GM21367 (cell line): ENCODE results near the gene CDH22.

Experiments used
- ATAC-seq: cut with Tn5 transposase; IDR thresholded peaks from one replicate; pipeline ENCODE4 v1.9.1; 2021; ENCODE audit not compliant: unreplicated experiment

The CDH22 gene

DNA sequence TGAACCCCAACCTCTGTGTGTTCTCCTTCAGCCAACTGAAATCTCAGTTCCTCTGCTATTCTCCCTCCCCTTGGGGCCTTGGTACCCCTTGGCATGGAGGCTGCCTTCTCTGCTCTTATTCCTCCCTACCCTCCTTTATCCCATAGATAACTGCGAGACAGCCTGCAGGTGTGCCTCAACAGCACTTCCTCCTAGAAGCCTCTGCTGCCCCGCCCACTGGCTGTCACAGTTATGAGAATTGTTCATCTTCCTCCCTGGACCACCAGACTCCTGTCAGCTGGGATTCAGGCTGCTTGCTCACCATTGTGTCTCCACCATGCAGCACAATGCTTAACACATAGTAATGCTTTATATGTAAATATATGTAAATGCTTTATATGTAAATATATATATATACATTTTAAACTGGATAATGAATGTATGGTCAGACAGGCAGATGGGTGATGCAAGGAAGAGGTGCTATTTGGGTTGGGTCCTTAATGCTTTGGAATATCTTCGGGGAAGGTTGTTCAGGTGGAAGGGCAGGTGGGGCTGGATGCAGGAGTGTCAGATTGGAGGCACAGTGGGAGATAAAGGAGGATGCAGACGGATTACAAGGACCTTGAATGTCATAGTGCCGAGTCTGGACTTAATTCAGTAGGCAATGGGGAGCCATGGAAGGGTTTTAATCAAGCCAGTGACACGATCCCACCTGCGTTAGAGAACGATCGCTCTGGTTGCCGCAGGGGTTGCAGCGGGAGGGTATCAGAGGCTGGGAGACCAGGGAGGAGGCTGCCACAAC is 4.9 kb downstream of the CDH22 start:
- ATAC-seq, result no peak

DNA sequence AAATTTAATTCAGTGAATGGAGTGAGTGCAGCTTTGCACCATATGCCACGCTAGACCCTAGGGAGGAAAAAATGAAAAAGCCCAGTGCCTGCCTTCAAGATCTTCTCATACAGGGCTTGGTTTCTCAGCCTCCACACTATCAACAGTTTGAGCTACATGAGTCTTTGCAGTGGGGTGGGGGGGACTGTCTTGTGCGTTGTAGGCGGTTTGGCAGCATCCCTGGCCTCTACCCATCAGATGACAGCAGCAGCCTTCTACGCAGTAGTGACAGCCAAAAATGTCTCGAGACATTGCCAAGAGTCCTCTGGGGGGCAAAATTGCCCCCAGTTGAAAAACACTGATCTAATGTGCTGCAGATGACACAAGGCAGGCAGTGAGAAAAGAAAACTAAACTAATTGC is 6.2 kb downstream of the CDH22 start:
- no peak for ATAC-seq

DNA sequence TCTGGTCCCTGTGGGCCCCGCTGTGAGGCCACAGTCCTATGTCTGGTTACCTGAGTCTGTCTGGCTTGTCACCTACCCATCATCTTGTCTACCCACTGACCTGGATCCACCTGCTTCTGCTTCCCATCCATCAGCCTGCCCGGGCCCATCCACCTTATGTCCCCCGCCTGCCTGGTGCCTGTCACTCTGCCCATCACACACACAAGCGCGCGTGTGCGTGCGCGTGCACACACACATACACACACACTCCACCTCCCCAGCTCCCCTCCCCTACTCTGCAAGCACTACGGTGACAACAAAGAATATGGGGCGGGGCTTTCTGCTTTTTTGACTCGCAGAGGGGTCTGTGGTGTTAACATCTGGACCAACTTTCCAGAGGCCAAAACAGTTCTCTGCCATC is 8.0 kb downstream of the CDH22 start:
- ATAC-seq, result no peak

DNA sequence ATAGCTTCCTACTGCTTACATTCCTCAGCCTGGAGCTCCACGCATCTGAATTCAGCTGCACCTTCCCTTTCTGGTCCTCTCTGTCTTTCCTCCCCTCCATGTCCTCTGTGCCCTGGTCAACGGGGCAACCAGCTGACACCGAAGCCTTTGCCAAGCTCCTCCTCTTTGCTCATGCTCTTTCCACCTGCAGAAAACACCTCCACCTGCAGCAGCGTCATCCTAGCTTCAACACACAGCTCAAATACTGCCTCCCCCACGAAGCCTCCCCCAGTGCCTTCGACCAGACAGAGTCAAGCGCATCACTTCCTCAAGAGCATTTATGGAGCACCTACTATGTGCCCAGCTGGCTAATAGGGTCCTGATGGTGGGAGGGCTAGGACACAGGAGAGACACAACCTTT is 9.2 kb downstream of the CDH22 start:
- no peak for ATAC-seq

DNA sequence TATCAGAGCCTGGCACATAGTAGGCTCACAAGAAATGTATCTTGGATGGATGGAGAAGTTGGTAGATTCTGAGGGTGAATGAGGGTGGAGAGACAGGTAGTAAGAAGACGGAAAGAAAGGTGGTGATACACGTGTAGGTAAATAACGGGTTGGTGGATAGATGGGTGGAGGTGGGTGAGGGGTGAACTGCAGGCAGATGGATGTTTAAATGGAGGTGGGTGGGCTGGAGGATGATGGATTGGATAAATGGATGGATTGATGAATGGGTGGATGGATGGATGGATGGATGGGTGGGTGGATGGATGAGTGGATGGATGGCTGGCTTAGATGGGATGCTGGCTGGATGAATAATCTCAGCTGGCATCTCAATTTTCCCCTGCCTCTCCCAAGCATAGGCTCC is 9.9 kb downstream of the CDH22 start:
- no peak for ATAC-seq

DNA sequence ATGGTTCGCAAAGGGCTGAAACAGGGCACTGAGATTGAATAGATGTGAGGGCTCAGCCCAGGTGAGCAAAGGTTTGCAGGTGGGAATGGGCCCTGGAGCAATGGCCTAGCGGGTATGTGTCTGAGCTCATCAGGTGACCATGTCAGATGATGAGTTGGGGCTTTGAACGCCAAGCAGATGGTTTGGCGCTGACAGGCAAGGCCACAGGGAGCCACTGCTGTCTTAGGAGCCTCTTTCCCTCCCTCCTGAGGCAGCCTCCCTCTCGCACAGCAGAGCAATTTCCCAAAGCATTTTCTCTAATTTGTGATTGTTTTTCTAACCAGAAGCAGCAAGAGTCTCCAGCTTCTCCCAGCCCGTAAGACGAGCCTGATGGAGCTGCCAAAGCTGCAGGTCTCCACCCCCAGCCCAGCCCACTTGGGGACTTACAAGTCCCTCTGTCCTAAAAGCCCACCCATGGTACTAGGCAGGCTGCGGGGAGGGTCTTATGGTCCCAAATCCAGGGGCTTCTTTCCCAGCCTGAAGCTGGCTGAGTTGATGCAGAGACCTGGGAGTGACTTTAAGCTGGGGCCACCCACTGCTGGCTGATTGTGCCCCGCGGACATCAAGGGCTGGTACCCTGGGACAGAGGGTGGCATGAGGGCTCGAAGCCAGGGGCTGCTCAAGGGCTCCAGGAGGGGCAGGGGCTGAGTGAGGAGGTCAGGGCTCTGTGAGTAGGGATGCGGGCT is 11.6 kb downstream of the CDH22 start:
- no peak for ATAC-seq

DNA sequence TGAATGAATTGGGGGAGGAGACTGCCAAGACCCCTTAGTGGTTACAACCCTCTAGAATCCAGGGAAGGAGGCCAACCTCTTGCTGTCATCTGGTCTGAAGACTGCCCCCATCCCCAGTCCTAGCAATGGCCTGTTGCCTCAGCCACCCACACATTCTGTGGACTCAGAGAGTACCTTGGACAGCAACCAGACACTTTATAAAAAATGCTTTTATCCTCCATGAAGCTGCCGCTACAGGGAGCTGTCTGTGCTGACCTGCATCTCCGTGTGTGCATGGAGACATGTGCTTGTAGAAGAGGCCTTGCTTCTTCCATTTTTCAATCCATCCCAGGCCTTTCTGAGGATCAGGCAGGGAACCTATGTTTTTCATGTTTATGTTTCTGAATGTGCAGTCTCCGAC is 15.2 kb downstream of the CDH22 start:
- ATAC-seq, result no peak

DNA sequence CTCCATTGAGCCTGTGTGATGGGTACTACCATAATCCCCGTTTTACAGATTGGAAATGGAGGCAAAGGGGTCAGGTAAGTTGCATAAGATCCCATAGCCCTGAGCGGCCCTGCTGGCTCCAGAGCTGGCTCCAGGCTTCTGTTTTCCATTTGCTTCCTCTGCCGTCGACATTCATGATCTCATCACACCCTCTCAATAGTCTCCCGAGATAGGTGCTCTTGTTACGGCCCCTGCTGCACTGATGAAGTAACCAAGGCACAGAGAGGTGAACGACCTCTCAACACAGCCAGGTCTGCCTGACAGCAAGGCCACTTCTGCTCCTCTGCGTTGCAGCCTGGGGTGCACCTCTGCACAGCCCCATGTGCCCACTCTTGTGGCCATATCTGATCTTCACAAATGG is 16.9 kb downstream of the CDH22 start:
- ATAC-seq, result no peak

DNA sequence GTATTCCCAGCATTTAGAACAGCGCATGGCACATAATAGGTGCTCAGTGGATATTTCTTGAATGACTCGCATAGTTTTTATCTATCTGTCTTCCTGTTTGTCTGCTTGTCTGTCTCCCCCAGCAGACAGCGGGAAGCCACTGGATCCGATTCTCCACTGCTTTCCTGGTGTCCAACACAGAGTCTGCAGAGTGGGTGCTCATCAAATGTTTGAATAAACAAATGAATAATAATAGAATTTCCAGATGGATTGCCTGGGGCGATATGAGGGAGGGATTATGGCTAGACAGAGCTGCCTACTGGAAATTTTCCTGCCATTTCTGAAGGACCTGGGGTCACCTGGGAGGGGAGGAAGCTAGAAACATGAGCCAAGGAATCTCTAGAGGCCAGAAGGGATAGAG is 18.9 kb downstream of the CDH22 start:
- ATAC-seq, result no peak

DNA sequence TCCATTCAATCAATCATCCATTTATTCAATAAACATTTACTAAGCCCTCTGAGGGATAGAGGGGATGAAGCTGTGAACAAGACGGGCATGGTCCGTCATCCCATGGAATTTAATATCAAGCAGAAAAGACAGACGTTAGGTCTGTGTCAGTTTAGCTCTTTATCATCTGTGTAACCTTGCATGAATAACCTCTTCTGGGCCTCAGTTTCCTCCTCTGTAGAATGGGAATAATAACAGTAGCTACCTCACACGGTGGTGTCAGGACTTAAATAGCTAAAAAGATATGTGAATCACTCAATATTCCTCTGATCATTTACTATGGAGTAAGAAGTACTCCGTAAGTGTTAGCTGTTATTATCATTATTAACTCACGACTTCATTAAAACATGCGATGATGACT is 21.3 kb downstream of the CDH22 start:
- ATAC-seq, result no peak

DNA sequence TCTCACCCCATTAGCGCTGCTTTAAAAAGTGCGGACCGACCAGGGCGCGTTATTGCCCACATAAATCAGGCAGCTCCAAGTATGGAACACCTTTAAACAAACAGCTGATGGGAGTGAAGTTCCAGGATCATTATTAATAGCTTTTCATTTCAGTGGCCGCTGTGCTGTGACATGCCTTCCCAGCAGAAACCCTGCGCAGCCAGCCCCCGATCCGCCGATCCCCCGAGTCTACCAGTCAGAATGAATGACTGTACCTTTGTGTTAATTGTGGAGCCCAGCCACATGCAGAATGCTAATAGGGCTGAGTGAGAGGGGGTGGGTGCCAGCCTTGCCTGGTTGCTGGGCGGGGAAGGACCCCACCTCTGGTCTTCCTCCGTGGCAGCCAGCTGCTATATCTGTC is 21.9 kb downstream of the CDH22 start:
- ATAC-seq, result no peak

DNA sequence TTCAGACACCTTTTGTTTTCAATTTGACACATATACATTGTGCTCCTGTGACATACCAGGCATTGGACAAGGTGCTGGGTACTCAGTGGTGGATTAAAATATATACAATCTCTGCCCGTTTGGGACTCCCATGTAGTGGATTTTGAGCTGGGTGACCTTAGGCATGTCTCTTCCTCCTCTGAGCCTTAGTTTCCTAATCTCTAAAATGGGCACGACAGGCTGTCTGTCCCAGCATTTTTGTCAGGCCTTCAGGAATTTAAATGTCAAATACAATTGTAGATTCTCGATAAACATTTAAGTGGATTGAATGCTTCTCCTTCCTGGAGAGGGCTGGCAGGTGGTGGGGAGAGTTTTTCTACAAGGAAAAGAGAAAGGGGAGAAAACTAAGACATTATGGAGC is 22.6 kb downstream of the CDH22 start:
- no peak for ATAC-seq

DNA sequence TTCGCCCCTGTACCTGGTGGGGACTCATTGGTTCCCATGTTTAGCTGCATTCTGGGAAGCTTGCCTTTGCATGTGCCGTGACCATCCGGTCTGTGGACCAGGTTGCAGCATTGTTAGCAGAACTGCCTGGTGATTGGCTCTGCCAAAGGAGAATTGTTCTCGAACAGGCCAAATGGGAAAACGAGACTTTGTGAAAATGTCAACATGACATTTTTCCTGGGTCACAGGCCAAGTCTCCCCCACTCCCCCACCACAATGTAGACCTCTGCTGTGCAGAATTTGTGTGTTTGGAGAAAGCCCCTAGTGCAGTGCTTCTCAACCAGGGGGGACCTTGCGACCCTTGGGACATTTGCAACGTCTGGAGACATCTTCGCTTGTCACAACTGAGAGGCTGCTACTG is 23.2 kb downstream of the CDH22 start:
- no peak for ATAC-seq

DNA sequence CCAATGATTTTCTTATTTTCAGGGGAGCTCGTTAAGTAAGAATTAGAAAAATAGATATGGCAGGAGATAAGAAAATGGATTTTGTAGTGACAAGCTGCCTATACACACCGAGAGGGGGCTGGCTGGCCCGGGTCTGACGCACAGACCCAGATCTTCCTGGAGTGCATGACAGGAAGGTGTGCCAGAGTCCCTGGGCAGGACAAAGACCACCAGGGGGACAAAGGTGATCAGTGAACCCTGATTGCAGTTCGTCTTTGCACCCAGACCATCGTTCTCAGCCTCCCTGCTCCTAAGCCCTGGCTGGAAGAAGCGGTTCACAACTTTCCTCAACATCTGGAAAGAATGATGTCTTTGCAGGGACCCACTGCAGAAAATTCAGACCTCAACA is 24.3 kb downstream of the CDH22 start:
- ATAC-seq, result no peak

DNA sequence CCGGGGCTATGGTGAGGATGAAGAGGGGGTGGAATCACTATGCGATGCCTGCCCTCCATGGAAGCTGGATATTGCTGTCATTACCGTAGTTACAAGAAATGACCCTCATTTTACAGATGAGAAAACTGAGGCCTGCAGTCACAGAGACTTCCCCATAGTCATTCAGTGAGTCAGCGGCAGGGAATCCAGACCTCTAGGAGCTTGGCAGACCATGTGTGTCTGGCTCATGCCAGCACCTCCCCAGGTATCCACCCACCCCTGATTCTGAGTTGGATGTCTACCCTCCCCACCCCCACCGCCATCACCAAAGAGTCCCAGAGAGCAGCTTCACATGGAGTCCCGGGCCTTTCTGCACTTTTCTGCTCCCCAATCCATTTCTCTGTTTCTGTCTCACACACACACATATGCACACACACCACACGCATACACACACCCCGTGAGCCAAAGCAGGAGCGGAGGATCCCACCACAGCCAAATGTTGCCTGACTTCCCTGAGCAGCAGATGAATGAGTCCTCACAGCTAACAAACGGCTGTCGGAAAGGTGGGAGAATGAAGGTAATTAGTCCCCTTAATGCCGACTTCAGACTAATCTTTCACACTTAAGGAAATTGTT is 24.8 kb downstream of the CDH22 start:
- ATAC-seq, result no peak

DNA sequence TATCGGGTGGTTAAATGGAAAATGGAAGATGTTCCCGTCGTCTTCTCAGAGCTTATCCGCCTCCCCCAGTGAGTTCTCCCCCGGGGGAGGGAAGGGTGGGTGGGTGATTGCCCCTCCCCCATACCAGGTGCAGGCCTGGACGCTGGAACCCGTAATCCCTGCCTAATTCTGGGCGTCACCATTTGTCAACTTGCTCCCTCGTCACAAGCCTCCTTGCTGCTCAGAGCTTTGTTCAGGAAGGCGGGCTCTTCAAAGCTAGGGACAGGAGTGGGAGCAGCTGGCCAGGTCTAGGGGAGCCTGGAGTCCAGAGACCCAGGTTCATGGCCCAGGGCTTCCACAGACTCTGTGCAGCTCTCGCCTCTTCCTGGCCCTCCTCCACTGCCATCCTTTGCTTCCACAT is 25.6 kb downstream of the CDH22 start:
- ATAC-seq, result no peak

DNA sequence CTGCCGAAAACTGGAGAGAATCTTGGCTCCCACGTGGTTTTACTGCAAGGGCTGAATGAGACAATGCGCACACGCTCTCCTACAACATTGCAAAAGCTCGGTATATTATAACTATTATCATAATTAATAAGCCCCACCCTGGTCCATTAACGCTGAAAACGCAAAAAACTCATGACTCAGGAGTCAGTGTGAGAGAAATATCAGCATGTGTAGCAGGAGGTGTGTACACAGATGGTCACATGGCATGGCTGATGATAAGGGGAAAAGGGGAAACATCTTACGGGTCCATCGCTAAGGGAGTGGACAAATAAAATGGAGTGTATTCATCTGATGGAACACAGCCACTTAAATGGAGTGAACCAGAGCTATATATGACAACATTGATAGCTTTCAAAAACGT is 29.2 kb downstream of the CDH22 start:
- ATAC-seq, result no peak

DNA sequence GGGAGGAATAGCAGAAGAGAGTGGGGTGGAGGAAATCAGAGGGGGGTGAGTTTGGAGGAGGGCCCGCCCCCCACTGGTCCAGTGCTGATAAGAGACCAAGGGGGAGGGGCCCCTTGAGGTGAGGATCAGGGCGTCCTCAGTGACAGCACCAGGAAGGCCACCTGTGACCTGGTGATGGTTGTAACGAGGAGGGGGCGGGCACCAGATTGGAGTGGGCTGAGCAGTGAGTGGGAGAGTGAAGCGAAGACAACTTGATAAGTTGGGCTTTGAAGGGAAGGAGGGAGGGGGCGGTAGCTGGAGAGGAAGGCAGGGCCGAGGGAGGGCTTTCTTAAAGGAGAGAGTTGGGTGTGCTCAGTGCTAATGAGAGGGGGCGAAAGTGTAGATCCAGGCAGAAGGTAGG is 30.7 kb downstream of the CDH22 start:
- ATAC-seq, result no peak

DNA sequence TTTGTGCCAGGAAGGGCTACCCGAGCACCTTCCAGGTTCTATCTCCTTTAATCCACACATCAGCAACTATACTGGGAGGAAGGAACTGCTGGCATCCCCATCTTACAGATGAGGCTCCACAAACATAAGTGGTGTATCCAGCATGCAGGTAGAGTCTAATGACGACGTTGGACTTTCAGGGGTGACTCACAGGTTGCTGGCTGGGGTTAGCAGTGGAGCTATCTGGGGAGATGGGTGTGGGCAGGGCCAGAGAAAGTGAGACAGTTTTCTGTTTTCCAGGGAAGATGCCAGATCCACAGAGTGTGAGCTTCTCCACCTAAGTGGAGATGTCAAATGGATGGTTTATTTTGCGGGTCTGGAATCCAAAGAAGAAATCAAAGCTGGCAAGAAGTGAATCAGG is 31.8 kb downstream of the CDH22 start:
- ATAC-seq, result no peak

DNA sequence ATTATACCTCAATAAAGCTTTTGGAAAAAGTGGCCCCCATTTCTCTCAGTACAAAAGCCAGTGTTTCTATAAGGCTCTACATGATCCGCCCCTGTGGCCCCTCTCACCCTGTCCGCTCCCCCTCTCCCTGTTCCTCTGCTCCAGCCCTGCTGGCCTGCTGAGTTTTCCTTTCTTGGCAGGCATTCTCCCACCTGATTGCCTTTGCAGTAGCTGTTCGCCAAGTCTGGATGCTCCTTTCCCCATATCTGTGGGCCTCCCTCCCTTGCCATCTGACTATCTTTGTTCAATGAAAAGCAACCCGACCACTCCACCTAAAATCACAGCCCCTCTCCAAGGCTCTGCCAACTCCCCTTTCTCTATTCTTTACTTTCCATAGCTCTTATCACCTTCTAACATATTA is 33.2 kb downstream of the CDH22 start:
- ATAC-seq, result no peak

DNA sequence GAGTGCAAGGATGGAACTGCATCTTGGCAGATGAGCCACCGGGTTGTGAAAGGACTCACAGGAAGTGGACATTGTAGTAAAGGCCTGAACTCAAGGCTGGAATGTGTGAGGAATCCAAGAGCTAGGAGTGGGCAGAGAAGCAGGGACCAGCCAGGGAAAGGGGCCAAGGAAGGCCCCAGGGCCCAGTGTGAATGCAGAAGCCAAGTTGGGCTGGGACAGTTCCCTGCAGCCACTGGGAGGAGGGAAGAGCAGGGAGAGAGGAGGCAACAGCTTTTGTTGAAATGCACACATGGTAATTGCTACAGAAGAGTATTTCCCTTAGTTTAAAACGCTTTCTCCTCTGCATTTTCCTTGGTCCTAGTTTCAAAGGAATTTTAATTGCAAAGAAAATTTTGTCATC is 34.6 kb downstream of the CDH22 start:
- no peak for ATAC-seq

DNA sequence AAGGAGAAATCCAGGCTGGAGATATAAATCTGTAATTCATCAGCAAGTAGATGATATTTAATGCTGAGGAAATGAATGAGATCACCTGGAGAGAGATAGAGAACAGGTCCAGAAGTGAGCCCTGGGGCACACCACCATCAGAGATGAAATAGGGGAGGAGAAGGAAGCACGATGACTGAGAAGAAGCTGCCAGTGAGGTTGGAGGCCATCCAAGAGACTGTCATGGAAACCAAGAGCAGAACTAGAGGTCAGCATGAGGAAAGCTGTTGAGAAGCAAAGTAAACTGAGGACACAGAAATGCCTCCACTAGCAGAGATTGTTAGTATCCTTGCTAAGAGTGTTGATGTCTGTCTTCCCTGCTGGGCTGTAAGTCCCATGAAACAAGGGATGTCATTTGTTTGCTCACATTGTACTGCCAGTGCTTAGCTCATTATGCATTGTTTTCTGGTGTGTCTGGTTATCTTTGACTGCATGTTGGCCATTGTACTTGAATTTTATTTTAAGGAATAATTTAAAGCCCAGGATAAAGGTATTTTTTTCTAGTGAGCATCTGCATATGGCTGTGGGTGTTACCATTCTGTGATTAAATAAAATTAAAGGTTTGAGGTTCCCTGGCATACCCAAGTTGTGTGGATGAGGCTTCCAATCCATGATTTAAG is 35.8 kb downstream of the CDH22 start:
- ATAC-seq, result no peak
